ENCODE data around the gene MCOLN1. TPM values are rescaled to one million over a fixed set of nuclear protein-coding genes. Genes with fewer than 3 reads are reported as not detected.
A peak's percentile ranks its signal among the peaks of the same experiment; 100 is the strongest.

The MCOLN1 gene
- total and polyA plus RNA-seq, 9 of the 15 experiments (the other 6 are each of a cell fraction or from before 2014, with no cell fraction given), result 0.25 to 15.4 (median 7.1) TPM

DNA sequence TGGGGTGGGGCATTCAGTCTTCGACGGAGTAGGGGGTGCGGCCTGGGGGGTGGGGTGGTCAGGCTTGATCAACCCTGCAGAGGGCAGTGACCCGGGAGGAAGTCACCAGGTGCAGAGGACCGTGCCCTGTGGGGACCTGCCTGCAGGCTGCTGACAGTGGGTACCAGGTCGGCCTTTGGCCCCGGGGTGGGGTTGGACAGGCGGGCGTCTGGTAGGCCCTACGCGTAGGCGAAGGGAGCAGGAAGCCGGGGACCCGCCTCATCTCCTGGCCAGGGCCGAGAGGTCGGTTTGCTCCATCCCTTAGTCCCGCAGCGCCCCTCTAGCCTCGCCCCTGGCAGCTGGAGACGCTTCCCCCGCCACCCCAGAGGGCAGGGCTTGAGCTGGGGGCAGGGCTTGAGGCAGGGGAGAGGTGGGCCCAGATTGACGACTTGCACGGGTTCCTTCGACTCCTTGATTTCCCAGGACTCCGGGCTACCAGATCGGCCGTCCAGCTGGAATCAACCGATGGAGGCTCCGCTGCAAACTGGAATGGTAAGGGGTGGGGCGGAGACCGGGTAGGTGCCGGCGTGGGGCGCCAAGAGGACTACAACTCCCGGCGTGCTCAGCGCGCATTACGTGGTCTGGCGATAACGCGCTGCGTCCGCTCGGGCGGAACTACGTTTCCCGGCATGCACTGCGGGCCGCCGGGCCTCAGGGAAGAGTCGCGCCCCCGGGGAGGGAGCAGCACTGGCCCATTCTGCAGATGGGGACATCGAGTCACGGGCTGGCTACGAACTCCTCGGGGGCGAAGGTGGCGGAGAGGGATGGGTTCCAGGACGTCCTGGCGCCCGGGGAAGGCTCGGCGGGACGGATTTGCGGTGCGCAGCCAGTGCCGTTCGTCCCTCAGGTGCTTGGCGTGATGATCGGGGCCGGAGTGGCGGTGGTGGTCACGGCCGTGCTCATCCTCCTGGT is 12.9 kb downstream of the MCOLN1 start, which contains the start of gene PNPLA6:
PNPLA6 (plus strand) TSS at position 671 of the 951 bp plus-strand sequence; CDS start at position 743, 72 bp downstream.
- BruUV-seq (replicated peaks), result no TSS peak
- in situ Hi-C loops (cut with MboI), result no loop called here
- TF ChIP-seq NR2F6 (CRISPR knock-in tag; IDR thresholded peaks at IDR 0.05) (no peak), SLC30A9 (CRISPR knock-in tag; IDR thresholded peaks at IDR 0.05) (no peak), HNRNPH1 (optimal IDR thresholded peaks at IDR 0.05; ENCODE audit: low read depth, low read length) (no peak), KAT8 (IDR thresholded peaks at IDR 0.05; ENCODE audit: low read depth) (no peak), ZNF77 (CRISPR knock-in tag; IDR thresholded peaks at IDR 0.05) (no peak), HDAC2 (IDR thresholded peaks at IDR 0.05) (peak; percentile 91), ESRRA (IDR thresholded peaks at IDR 0.05; ENCODE audit: borderline replicate concordance, low read depth) (peak; percentile 90), TARDBP (IDR thresholded peaks at IDR 0.05) (peak; percentile 42; the same call in 1 of the 2 replicates), ETV6 (IDR thresholded peaks at IDR 0.05; ENCODE audit: borderline replicate concordance in 1 of 2, low read depth in 2 of 2, low read length in 1 of 2) (no peak), ETV6 (CRISPR knock-in tag; IDR thresholded peaks at IDR 0.05; ENCODE audit: borderline replicate concordance) (0 out of 2 replicates have a peak, but pooled peaks have one; percentile 63), RAD21 (CRISPR knock-in tag; conservative IDR thresholded peaks at IDR 0.05 in 1 of 2, IDR thresholded peaks at IDR 0.05 in 1 of 2) (no peak; a peak in 1 of 4 replicates), DMBX1 (CRISPR knock-in tag; IDR thresholded peaks at IDR 0.05; ENCODE audit: borderline replicate concordance) (peak; percentile 54; the same call in 1 of the 2 replicates), CTBP1 (IDR thresholded peaks at IDR 0.05; ENCODE audit: borderline replicate concordance) (peak; percentile 83), SMAD3 (CRISPR knock-in tag; conservative IDR thresholded peaks at IDR 0.05) (0 out of 2 replicates have a peak, but pooled peaks have one; percentile 49), HDAC6 (IDR thresholded peaks at IDR 0.05; ENCODE audit: low read depth, low read length) (no peak), ZNF263 (CRISPR knock-in tag; IDR thresholded peaks at IDR 0.05; ENCODE audit: borderline replicate concordance) (peak; percentile 65; the same call in 1 of the 2 replicates), ZFPM2 (CRISPR knock-in tag; IDR thresholded peaks at IDR 0.05) (no peak), TBP (optimal IDR thresholded peaks at IDR 0.05; ENCODE audit: low read depth, low read length) (peak; percentile 50), TAF9B (IDR thresholded peaks at IDR 0.05; ENCODE audit: partially characterized antibody) (no peak)
- TF ChIP-seq, protein P1, sequence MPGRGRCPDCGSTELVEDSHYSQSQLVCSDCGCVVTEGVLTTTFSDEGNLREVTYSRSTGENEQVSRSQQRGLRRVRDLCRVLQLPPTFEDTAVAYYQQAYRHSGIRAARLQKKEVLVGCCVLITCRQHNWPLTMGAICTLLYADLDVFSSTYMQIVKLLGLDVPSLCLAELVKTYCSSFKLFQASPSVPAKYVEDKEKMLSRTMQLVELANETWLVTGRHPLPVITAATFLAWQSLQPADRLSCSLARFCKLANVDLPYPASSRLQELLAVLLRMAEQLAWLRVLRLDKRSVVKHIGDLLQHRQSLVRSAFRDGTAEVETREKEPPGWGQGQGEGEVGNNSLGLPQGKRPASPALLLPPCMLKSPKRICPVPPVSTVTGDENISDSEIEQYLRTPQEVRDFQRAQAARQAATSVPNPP (IDR thresholded peaks at IDR 0.05; ENCODE audit: borderline replicate concordance, insufficient read depth, insufficient read length), result no peak
- TF ChIP-seq, protein P2, sequence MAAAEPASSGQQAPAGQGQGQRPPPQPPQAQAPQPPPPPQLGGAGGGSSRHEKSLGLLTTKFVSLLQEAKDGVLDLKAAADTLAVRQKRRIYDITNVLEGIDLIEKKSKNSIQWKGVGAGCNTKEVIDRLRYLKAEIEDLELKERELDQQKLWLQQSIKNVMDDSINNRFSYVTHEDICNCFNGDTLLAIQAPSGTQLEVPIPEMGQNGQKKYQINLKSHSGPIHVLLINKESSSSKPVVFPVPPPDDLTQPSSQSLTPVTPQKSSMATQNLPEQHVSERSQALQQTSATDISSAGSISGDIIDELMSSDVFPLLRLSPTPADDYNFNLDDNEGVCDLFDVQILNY (CRISPR knock-in tag; IDR thresholded peaks at IDR 0.05), result no peak

More for the DNA sequence above, 12.9 kb downstream of the MCOLN1 start, which contains the start of gene PNPLA6:
- no peaks in the 10 kb centered on the region for H3K9me1 ChIP-seq (ENCODE audit: control insufficient read depth, insufficient read depth, low read length)
- peaks cover 10% of the 10 kb centered on the region; the same call in 1 of the 3 replicates for H3K36me3 ChIP-seq (ENCODE audit: control insufficient read depth, insufficient read depth, low read length)
- peak within 1 kb of the TSS; percentile 81 for H3K4me3 ChIP-seq
- H3K9ac ChIP-seq (ENCODE audit: insufficient read depth in 1 of 2, low read depth in 2 of 2, low read length in 2 of 2), result peak within 1 kb of the TSS; percentile 70 to 96; a peak in 3 of 4 replicates
- H3K4me2 ChIP-seq (ENCODE audit: insufficient read depth, low read length), result peak within 1 kb of the TSS; percentile 98
- H3K4me1 ChIP-seq (replicated peaks in 1 of 2; ENCODE audit: control insufficient read depth in 2 of 2, insufficient read depth in 2 of 2, low read length in 2 of 2), result peaks cover 10 to 41% of the 10 kb centered on the region in 2 experiments
- H4K20me1 ChIP-seq (replicated peaks; ENCODE audit: control insufficient read depth, insufficient read depth, low read length), result no peaks in the 10 kb centered on the region
- FAIRE-seq (peak; percentile 96), ATAC-seq (peak; percentile 89), DNase-seq (ENCODE audit: extremely low read depth in 1 of 4, low spot score in 3 of 4) (peak; percentile 91 to 97 (median 94))
- POLR2A ChIA-PET, result interaction anchor here (0.6 to 1.8 kb wide), 8 partner anchors 12 to 126 kb away, joined by 3 to 9 read pairs (median 3); partner anchors contain the start of genes MCOLN1, PCP2 and ZNF358
- CTCF ChIA-PET (ENCODE audit: low intra/inter-chr PET ratio), result interaction anchor here (0.5 kb wide), 1 partner anchor 46 kb away, joined by 3 read pairs; no protein-coding TSS in a partner anchor
- peak within 1 kb of the TSS; percentile 100 for H2AFZ ChIP-seq (ENCODE audit: low read depth, low read length)
- no peaks in the 10 kb centered on the region for H3K9me3 ChIP-seq (replicated peaks; ENCODE audit: control insufficient read depth, insufficient read depth, low read depth, low read length)
- WGBS (ENCODE audit: insufficient coverage, low coverage, missing lambda C conversion rate), result under 1% methylated on average over 68 of the region's 76 CpGs
- no peaks in the 10 kb centered on the region for H3K27me3 ChIP-seq (ENCODE audit: control insufficient read depth in 2 of 2, insufficient read depth in 2 of 2, low read length in 2 of 2)
- no peak within 1 kb of the TSS; the same call in 2 of the 3 replicates for H3K27ac ChIP-seq (ENCODE audit: extremely low read depth, low read depth, low read length)
- H3K79me2 ChIP-seq (ENCODE audit: control insufficient read depth, insufficient read depth, low read length), result no peaks in the 10 kb centered on the region; the same call in 2 of the 3 replicates
- intact Hi-C loops (cut with micrococcal nuclease), result no loop called here

Measured in K562 (cell line).